Activated naive CD8-positive, alpha-beta T cell treated with anti-CD3 and anti-CD28 coated beads, Interleukin-2, amount 10 ng/mL, durations not matched to agents 7 days and 5 days (primary cell): ENCODE results near the gene LRCH1. TPM values are rescaled to one million over a fixed set of nuclear protein-coding genes. Genes with fewer than 3 reads are reported as not detected.
A peak's percentile ranks its signal among the peaks of the same experiment; 100 is the strongest.

Source experiments
- ATAC-seq: fragments of 150-1000 bp; cut with Tn5 transposase; one replicate; pipeline ENCODE4 v1.10.0; 2021; ENCODE audit warnings: low read depth, moderate library complexity
- POLR2A ChIA-PET: fragments of 350-600 bp; sonication (Branson Sonifier 250); formaldehyde crosslinking; loops from one replicate; lab custom pipeline; 2021; ENCODE audit warnings: antibody characterized with exemption; lab: Charles Lee
- DNase-seq: peaks from one replicate; pipeline ENCODE4 v3.0.0; 2021
- H3K27ac Mint-ChIP-seq: one replicate; pipeline ENCODE4 v1.8.0; 2022; ENCODE audit warnings: mild to moderate bottlenecking, mixed read lengths
- H3K27me3 Mint-ChIP-seq: one replicate; pipeline ENCODE4 v1.8.0; 2022; ENCODE audit warnings: mild to moderate bottlenecking, moderate library complexity, mixed read lengths
- H3K36me3 Mint-ChIP-seq: one replicate; pipeline ENCODE4 v1.8.0; 2021; ENCODE audit warnings: mild to moderate bottlenecking, mixed read lengths
- H3K4me1 Mint-ChIP-seq: one replicate; pipeline ENCODE4 v1.8.0; 2021; ENCODE audit warnings: mixed read lengths
- H3K4me3 Mint-ChIP-seq: one replicate; pipeline ENCODE4 v1.8.0; 2022; ENCODE audit warnings: mild to moderate bottlenecking, moderate library complexity, mixed read lengths
- H3K9me3 Mint-ChIP-seq: one replicate; pipeline ENCODE4 v1.8.0; 2021; ENCODE audit warnings: mixed read lengths
- total RNA-seq, 2 experiments: library from RNA; stranded (reverse); gene quantifications; one replicate each; pipeline ENCODE4 v1.2.3, GENCODE V29; 2021

Gene LRCH1
- total RNA-seq, 2 experiments from 2014 or later: 18.5 to 18.9 TPM

- ATAC-seq (no peak), DNase-seq (no peak)
- Mint-ChIP-seq H3K27ac (no peak overlapping the region), H3K4me3 (no peak overlapping the region), H3K4me1 (peaks cover 6% of the 10 kb centered on the region), H3K27me3 (peaks cover 2% of the 10 kb centered on the region), H3K36me3 (no peaks in the 10 kb centered on the region), H3K9me3 (no peaks in the 10 kb centered on the region)
- POLR2A ChIA-PET: no interaction called here
These were observed 9.7 kb upstream of the LRCH1 start for GRCh38 chr13:46543287-46543686.

DNA sequence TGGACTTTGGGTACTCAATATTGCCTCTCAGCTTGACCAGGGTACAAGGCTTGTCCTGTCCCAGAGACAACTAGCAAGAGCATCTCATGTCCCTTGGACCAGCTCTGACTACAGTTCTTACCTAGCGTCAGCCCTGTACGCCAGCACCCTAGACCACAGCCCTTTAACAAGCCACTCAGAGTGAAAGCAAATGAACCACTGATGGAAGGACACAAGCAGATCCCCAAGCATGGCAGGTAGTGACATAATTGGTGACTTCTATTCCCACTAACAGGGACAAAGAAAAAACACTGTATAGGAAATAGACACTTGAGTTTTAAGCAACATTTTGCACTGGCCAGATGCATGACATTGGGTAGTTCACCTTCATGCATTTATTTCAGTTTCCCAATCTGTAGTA is 8.8 kb upstream of the LRCH1 start:
- Mint-ChIP-seq H3K27me3 (peaks cover 9% of the 10 kb centered on the region), H3K9me3 (no peaks in the 10 kb centered on the region), H3K27ac (no peak overlapping the region), H3K36me3 (no peaks in the 10 kb centered on the region), H3K4me3 (no peak overlapping the region), H3K4me1 (peaks cover 6% of the 10 kb centered on the region)
- ATAC-seq (peak; percentile 42), DNase-seq (no peak)
- POLR2A ChIA-PET: no interaction called here

- H3K9me3 Mint-ChIP-seq: no peaks in the 10 kb centered on the region
- ATAC-seq: no peak
- no peak for DNase-seq
- POLR2A ChIA-PET: no interaction called here
- H3K36me3 Mint-ChIP-seq: no peaks in the 10 kb centered on the region
- no peak overlapping the region for H3K27ac Mint-ChIP-seq
- no peak overlapping the region for H3K4me3 Mint-ChIP-seq
- peaks cover 12% of the 10 kb centered on the region for H3K27me3 Mint-ChIP-seq
- peaks cover 6% of the 10 kb centered on the region for H3K4me1 Mint-ChIP-seq
These were observed 8.2 kb upstream of the LRCH1 start for GRCh38 chr13:46544811-46545210.

GRCh38 chr13:46546084-46546768 is 6.7 kb upstream of the LRCH1 start:
- Mint-ChIP-seq H3K27me3 (peaks cover 12% of the 10 kb centered on the region), H3K36me3 (no peaks in the 10 kb centered on the region), H3K9me3 (no peaks in the 10 kb centered on the region), H3K27ac (no peak overlapping the region), H3K4me3 (no peak overlapping the region), H3K4me1 (peaks cover 6% of the 10 kb centered on the region)
- POLR2A ChIA-PET: no interaction called here
- DNase-seq: no peak
- ATAC-seq: no peak

- ATAC-seq: no peak
- POLR2A ChIA-PET: no interaction called here
- Mint-ChIP-seq H3K4me3 (no peak overlapping the region), H3K9me3 (no peaks in the 10 kb centered on the region), H3K4me1 (peaks cover 25% of the 10 kb centered on the region), H3K27me3 (peaks cover 12% of the 10 kb centered on the region), H3K36me3 (no peaks in the 10 kb centered on the region), H3K27ac (no peak overlapping the region)
- no peak for DNase-seq
These were observed 2.1 kb upstream of the LRCH1 start for GRCh38 chr13:46550822-46551221.

DNA sequence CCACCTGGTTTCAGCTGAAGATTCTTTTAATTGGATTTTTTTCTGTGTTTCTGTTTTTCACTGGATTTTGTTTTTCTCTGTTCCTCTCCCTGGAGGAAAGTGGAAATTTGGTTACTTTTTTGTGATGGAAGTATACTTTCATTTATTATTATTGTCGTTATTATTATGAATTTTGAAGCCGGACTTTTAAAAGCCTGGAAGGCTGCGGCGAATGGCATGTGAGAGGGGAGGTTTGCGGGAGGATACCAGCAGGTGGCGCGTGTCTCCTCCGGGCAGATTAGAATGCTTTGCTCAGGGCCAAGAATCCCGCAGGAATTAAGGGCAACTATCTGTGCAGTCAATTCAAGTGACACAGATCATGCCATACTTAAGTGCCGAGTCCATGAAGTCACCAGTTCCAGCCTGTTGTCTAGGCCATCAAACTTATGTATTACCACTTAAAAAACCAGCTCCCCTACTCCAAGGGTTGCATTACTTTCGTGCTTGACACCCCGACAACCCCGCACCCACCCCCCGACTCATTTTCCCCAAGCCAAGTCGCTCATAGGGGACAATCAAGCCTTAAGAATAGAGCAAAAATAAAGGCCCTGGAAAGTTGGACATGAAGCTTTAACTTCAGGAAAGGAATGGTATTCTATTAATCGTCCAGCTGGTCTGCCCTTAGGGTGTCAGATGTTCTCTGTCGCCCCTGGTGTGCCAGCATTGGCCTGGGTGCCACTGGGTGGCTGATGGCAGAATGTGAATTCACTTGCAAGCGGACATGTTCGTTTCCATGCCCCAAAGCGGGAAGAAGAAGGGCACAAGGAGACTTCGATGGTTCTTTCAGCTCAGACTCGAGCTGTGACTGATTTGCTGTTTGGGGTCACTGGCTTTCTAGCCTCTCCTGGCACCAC is 1.3 kb upstream of the LRCH1 start:
- ATAC-seq (no peak), DNase-seq (peak; percentile 64)
- Mint-ChIP-seq H3K4me3 (peak overlapping the region; percentile 94), H3K4me1 (peaks cover 28% of the 10 kb centered on the region), H3K27me3 (peaks cover 10% of the 10 kb centered on the region), H3K27ac (peak overlapping the region; percentile 86), H3K36me3 (no peaks in the 10 kb centered on the region), H3K9me3 (no peaks in the 10 kb centered on the region)
- POLR2A ChIA-PET: interaction anchor here (0.6 to 1.9 kb wide), 5 partner anchors 26 to 163 kb away, joined by 3 to 9 read pairs (median 3); no protein-coding TSS in a partner anchor

GRCh38 chr13:46552303-46552682 is 677 bp upstream of the LRCH1 start:
- Mint-ChIP-seq H3K9me3 (no peaks in the 10 kb centered on the region), H3K27me3 (peaks cover 10% of the 10 kb centered on the region), H3K27ac (peak overlapping the region; percentile 86), H3K4me1 (peaks cover 30% of the 10 kb centered on the region), H3K36me3 (no peaks in the 10 kb centered on the region), H3K4me3 (peak overlapping the region; percentile 94)
- no peak for ATAC-seq
- DNase-seq: peak; percentile 35
- POLR2A ChIA-PET: interaction anchor here (0.6 to 1.9 kb wide), 6 partner anchors 25 to 162 kb away, joined by 3 to 9 read pairs (median 3); no protein-coding TSS in a partner anchor

DNA sequence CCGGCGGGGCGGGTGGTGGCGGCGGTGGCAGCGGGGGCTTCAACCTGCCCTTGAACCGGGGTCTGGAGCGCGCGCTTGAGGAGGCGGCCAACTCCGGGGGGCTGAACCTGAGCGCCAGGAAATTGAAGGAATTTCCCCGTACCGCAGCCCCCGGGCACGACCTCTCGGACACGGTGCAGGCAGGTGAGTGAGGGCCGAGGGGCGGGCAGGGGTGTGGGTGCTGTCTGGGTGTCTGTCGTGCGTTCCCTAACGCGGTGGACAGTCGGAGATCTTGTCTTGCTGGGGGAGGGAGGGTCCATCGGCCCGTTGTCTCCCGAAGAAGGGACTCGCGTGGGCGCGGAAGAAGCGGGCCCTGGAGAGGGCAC is 533 bp downstream of the LRCH1 start:
- H3K27ac Mint-ChIP-seq: peak overlapping the region; percentile 80
- H3K36me3 Mint-ChIP-seq: peaks cover 3% of the 10 kb centered on the region
- H3K4me3 Mint-ChIP-seq: peak overlapping the region; percentile 94
- POLR2A ChIA-PET: interaction anchor here (0.9 to 1.9 kb wide), 4 partner anchors 113 to 243 kb away, joined by 3 to 9 read pairs (median 4); partner anchors contain the start of gene ESD
- ATAC-seq: peak; percentile 1
- no peaks in the 10 kb centered on the region for H3K9me3 Mint-ChIP-seq
- DNase-seq: no peak
- H3K27me3 Mint-ChIP-seq: peaks cover 8% of the 10 kb centered on the region
- H3K4me1 Mint-ChIP-seq: peaks cover 34% of the 10 kb centered on the region

- H3K36me3 Mint-ChIP-seq: peaks cover 3% of the 10 kb centered on the region
- POLR2A ChIA-PET: interaction anchor here (0.6 to 1.9 kb wide), 2 partner anchors 21 to 115 kb away, joined by 3 to 9 read pairs; no protein-coding TSS in a partner anchor
- H3K9me3 Mint-ChIP-seq: no peaks in the 10 kb centered on the region
- peaks cover 4% of the 10 kb centered on the region for H3K27me3 Mint-ChIP-seq
- H3K4me3 Mint-ChIP-seq: peak overlapping the region; percentile 94
- peaks cover 34% of the 10 kb centered on the region for H3K4me1 Mint-ChIP-seq
- peak overlapping the region; percentile 80 for H3K27ac Mint-ChIP-seq
- ATAC-seq (peak; percentile 50), DNase-seq (peak; percentile 74)
These were observed 1.2 kb downstream of the LRCH1 start for GRCh38 chr13:46553886-46554858.

DNA sequence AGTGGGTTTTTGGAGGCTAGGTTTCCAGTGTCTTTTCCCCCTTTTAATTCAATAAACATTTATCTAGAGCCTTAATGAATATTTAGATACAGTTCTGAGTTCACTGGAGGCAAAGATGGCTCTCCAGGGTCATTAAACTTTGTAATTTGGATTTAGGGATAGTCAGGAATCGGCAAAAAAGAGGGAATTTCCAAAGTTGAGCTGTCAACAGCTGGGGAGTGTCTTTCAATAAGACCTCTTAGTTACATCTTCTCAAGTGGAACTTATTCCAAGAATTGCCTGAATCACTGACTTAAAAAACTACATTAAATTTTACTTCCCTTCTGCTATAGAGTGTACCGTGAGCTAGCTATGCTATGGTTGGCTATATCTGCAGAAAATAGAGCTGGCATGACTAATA is 2.0 kb downstream of the LRCH1 start:
- Mint-ChIP-seq H3K36me3 (peaks cover 3% of the 10 kb centered on the region), H3K4me3 (peak overlapping the region; percentile 94), H3K27ac (peak overlapping the region; percentile 80), H3K9me3 (no peaks in the 10 kb centered on the region), H3K4me1 (peaks cover 34% of the 10 kb centered on the region), H3K27me3 (no peaks in the 10 kb centered on the region)
- ATAC-seq (no peak), DNase-seq (no peak)
- POLR2A ChIA-PET: interaction anchor here (0.6 kb wide), 1 partner anchor 20 kb away, joined by 3 read pairs; no protein-coding TSS in a partner anchor

- H3K4me1 Mint-ChIP-seq: peaks cover 34% of the 10 kb centered on the region
- POLR2A ChIA-PET: no interaction called here
- H3K27ac Mint-ChIP-seq: no peak overlapping the region
These were observed 2.9 kb downstream of the LRCH1 start for GRCh38 chr13:46555722-46556417.

GRCh38 chr13:46556418-46556779 is 3.4 kb downstream of the LRCH1 start:
- Mint-ChIP-seq H3K4me3 (no peak overlapping the region), H3K27me3 (no peaks in the 10 kb centered on the region), H3K27ac (no peak overlapping the region), H3K4me1 (peaks cover 34% of the 10 kb centered on the region), H3K9me3 (no peaks in the 10 kb centered on the region), H3K36me3 (peaks cover 3% of the 10 kb centered on the region)
- POLR2A ChIA-PET: no interaction called here
- DNase-seq (no peak), ATAC-seq (no peak)

More at GRCh38 chr13:46555722-46556417, 2.9 kb downstream of the LRCH1 start:
- Mint-ChIP-seq H3K4me3 (peak overlapping the region; percentile 94), H3K27me3 (no peaks in the 10 kb centered on the region), H3K36me3 (peaks cover 3% of the 10 kb centered on the region), H3K9me3 (no peaks in the 10 kb centered on the region)
- DNase-seq: no peak
- no peak for ATAC-seq
